A549 treated with Mapracorat at 1 μM for 4 hours (cell line): Measurements from ENCODE around the gene BCLAF3. TPM values are rescaled to one million over a fixed set of nuclear protein-coding genes. Genes with fewer than 3 reads are reported as not detected.

Source experiments
- total RNA-seq: library from RNA; stranded (reverse); fragments of 200-300 nt; extraction: Qiagen RNA extraction; gene quantifications from 5 replicates; pipeline ENCODE4 v1.2.3, GENCODE V29; 2022

Gene BCLAF3
- total RNA-seq, result 2.5 to 4.3 TPM (median 3.5 TPM) in 5 replicates

DNA sequence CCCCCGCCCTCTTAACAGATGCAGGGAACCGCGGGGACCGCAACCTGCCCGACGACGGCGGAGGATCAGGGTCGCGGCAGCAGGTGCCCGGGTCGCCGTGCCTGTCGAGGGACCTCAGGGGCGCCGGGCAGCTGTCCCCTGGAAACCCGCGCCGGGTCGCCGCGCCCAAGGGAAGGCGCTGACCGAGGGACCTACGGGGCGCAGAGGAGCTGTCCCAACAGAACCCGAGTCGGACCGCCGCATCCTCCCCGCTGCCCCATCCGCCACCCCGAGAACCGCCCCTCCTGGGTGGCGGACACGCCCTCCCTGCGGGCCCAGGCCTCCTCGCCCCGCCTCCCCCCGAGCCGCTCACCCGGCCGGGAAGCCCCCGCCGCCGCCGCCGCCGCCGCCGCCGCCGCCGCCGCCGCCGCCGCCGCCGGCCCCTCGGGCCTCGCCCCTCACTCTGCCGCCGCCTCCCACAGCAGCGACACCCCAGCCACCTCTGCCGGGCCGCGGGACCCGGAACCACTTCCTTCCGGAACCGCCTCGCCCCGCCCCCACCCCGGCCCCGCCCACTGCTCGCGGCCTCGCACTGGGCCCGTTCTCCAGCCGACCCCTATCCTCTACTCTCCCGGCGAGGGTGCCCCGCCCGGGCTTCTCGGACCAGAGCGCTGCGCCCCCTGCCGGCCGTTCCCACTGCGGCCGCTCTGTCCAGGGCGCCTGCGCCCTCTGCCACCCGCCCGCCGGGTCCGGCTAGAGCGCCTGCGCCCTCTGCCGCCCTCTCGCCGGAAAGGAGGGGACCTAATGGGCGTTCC, at the start of gene BCLAF3:
Gene BCLAF3 (minus strand): TSS at position 506 of the 794 bp plus-strand sequence. CDS start 20,797 bp downstream, outside the sequence.

Other genes starting within 250 kb of the BCLAF3 start
- gene SH3KBP1, start 103.5 kb downstream of the BCLAF3 start, total RNA-seq, result 62.2 to 70.7 TPM (median 65.9 TPM) in 5 replicates
- 5.1 to 6.1 TPM (median 5.7 TPM) in 5 replicates for gene MAP7D2, start 125.8 kb upstream of the BCLAF3 start, total RNA-seq
- gene EIF1AX, start 150.8 kb upstream of the BCLAF3 start, total RNA-seq, result 95.3 to 101 TPM (median 96.7 TPM) in 5 replicates